Immature natural killer cell (primary cell): ENCODE data around the gene SEPTIN10. TPM values are rescaled to one million over a fixed set of nuclear protein-coding genes. Genes with fewer than 3 reads are reported as not detected.
"Not testable (repeated sequence)": the region's sequence is repeated elsewhere in the genome, so short reads cannot be mapped to it uniquely, and the experiment has no call there.

Experiments used
- DNase-seq, 3 donors: peaks; one replicate each; pipeline ENCODE4 v3.0.0; 2022; ENCODE audit warnings: mixed read lengths in 1 of 3
- H3K27ac Mint-ChIP-seq, 6 donors: one replicate each; pipeline ENCODE4 v1.8.0; 2020; ENCODE audit warnings: mixed read lengths in 6 of 6, mild to moderate bottlenecking in 5 of 6, inconsistent platforms in 4 of 6, moderate library complexity in 3 of 6
- H3K27me3 Mint-ChIP-seq, 3 donors: one replicate each; pipeline ENCODE4 v1.8.0; 2020 to 2021; ENCODE audit warnings: low read depth in 3 of 3, mild to moderate bottlenecking in 3 of 3, mixed read lengths in 3 of 3, moderate library complexity in 3 of 3, inconsistent platforms in 1 of 3
- H3K36me3 Mint-ChIP-seq, 3 donors: one replicate each; pipeline ENCODE4 v1.8.0; 2020; ENCODE audit warnings: mixed read lengths in 3 of 3, inconsistent platforms in 2 of 3, mild to moderate bottlenecking in 2 of 3
- H3K4me1 Mint-ChIP-seq, 2 donors: one replicate each; pipeline ENCODE4 v1.8.0; 2020; ENCODE audit warnings: inconsistent platforms in 2 of 2, mild to moderate bottlenecking in 2 of 2, mixed read lengths in 2 of 2, moderate library complexity in 1 of 2
- H3K4me3 Mint-ChIP-seq, 5 donors: one replicate each; pipeline ENCODE4 v1.8.0; 2020; ENCODE audit warnings: mild to moderate bottlenecking in 5 of 5, mixed read lengths in 5 of 5, inconsistent platforms in 3 of 5, moderate library complexity in 3 of 5
- H3K9me3 Mint-ChIP-seq, 6 donors: one replicate each; pipeline ENCODE4 v1.8.0; 2020; ENCODE audit warnings: mild to moderate bottlenecking in 6 of 6, mixed read lengths in 6 of 6, inconsistent platforms in 4 of 6, moderate library complexity in 3 of 6
- polyA plus RNA-seq, 3 donors: library from polyadenylated mRNA; unstranded; fragments of 300-500 nt; fragmentation: Illumina TruSeq; gene quantifications; one replicate each; pipeline ENCODE4 v1.2.3, GENCODE V29; 2021

SEPTIN10 gene
- polyA plus RNA-seq, 3 donors from 2014 or later = not detected

GRCh38 chr2:109602617-109603188 lies 11.1 kb downstream of the SEPTIN10 start:
- Mint-ChIP-seq H3K4me3 (no peak overlapping the region), H3K4me1 (no peaks in the 10 kb centered on the region), H3K9me3 (peaks cover 0 to 5% (median 0%) of the 10 kb centered on the region in 6 donors), H3K27me3 (peaks cover 5 to 6% (median 5%) of the 10 kb centered on the region in 3 donors), H3K36me3 (no peaks in the 10 kb centered on the region), H3K27ac (no peak overlapping the region)
- DNase-seq = no peak

DNA sequence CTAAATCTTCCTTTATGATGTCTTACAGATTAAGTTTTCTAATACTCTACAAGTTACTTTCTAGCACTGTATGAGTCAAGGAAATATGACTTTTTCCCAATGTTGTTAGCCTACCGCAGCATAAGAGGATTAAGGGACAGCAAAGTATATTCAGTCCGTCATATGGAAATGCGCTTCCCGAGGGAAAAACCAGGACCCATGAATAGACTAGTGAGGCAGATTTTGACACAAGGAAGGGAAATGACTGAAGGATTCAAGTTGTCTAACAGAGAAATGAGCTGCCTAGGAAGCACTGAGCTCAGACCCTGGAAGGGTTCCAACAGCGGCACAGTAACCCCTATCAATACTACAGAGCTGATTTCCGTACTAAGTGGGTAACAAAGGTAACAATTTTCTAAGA lies 12.0 kb downstream of the SEPTIN10 start:
- Mint-ChIP-seq H3K27me3 (peaks cover 3 to 6% (median 5%) of the 10 kb centered on the region in 3 donors), H3K9me3 (peaks cover 0 to 5% (median 0%) of the 10 kb centered on the region in 6 donors), H3K27ac (no peak overlapping the region), H3K4me3 (no peak overlapping the region), H3K36me3 (no peaks in the 10 kb centered on the region), H3K4me1 (no peaks in the 10 kb centered on the region)
- no peak for DNase-seq

DNA sequence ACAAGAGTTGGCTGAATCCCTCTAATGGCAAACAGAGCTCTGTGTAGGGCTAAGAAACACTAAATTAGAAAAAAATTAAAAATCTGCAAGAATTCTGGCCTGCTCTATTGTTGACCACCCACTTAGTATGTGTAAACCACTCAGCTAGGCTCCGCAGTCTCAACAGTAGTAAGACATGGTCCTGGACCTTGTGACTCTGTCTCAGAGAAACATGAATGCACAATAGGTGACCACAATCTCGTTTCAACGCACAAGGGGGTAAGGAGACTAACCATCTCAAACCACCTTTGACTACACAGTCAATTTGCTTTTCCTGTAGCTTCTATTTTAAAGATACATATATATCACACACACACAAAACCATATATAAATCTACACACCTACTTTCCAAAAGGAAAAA lies 16.5 kb downstream of the SEPTIN10 start:
- Mint-ChIP-seq H3K27me3 (peaks cover 3% of the 10 kb centered on the region in 3 donors), H3K27ac (no peak overlapping the region), H3K4me3 (no peak overlapping the region), H3K9me3 (peaks cover 0 to 5% (median 0%) of the 10 kb centered on the region in 6 donors), H3K4me1 (no peaks in the 10 kb centered on the region), H3K36me3 (no peaks in the 10 kb centered on the region)
- no peak for DNase-seq

- H3K9me3 Mint-ChIP-seq = peaks cover 0 to 5% (median 0%) of the 10 kb centered on the region in 6 donors
- no peak for DNase-seq
- H3K4me3 Mint-ChIP-seq = no peak overlapping the region
Observed at GRCh38 chr2:109595644-109596043, 18.1 kb downstream of the SEPTIN10 start.

DNA sequence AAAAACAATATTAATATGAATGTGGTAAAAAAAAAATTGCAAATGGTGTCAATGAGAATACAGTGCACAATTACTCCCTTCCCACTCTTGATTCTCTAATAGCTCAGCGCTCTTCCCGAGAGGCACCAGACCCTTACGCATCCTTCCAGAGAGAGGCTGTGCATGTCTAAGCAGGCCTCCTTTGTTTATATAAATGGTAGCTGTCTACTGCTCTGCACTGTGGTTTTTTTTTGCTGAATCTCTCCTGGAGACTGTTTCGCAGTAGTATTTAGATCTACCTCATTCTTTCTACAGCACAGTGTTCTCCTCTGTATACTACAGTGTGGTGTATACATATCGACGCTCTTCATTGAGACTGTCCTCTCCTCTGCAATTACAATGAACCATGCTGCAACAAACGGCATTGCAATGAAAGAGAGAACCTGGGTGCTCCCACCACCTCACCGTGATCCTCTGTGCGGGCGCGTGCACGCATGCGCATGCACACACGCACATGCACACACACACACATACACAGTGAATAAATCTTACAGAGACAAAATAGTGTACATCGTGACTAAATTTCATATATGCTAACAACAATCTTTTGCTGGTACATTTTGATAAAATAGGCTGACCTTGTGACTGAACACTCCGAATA lies 19.4 kb downstream of the SEPTIN10 start:
- DNase-seq = no peak
- H3K27me3 Mint-ChIP-seq = peaks cover 0 to 6% (median 3%) of the 10 kb centered on the region in 3 donors
- no peaks in the 10 kb centered on the region for H3K36me3 Mint-ChIP-seq
- H3K9me3 Mint-ChIP-seq = no peaks in the 10 kb centered on the region
- no peaks in the 10 kb centered on the region for H3K4me1 Mint-ChIP-seq
- H3K27ac Mint-ChIP-seq = no peak overlapping the region
- H3K4me3 Mint-ChIP-seq = no peak overlapping the region

More at GRCh38 chr2:109595644-109596043, 18.1 kb downstream of the SEPTIN10 start:
- H3K4me1 Mint-ChIP-seq = no peaks in the 10 kb centered on the region
- no peaks in the 10 kb centered on the region for H3K36me3 Mint-ChIP-seq
- peaks cover 0 to 6% (median 3%) of the 10 kb centered on the region in 3 donors for H3K27me3 Mint-ChIP-seq
- no peak overlapping the region for H3K27ac Mint-ChIP-seq

GRCh38 chr2:109592905-109593304 lies 20.9 kb downstream of the SEPTIN10 start:
- H3K4me1 Mint-ChIP-seq = no peaks in the 10 kb centered on the region
- no peaks in the 10 kb centered on the region for H3K9me3 Mint-ChIP-seq
- H3K36me3 Mint-ChIP-seq = no peaks in the 10 kb centered on the region
- H3K27ac Mint-ChIP-seq = no peak overlapping the region
- H3K4me3 Mint-ChIP-seq = no peak overlapping the region
- H3K27me3 Mint-ChIP-seq = peaks cover 0 to 6% (median 5%) of the 10 kb centered on the region in 3 donors
- DNase-seq = no peak

GRCh38 chr2:109591206-109591605 lies 22.6 kb downstream of the SEPTIN10 start:
- no peaks in the 10 kb centered on the region for H3K36me3 Mint-ChIP-seq
- H3K9me3 Mint-ChIP-seq = peaks cover 0 to 2% (median 0%) of the 10 kb centered on the region in 6 donors
- no peak overlapping the region for H3K4me3 Mint-ChIP-seq
- DNase-seq = no peak
- H3K4me1 Mint-ChIP-seq = no peaks in the 10 kb centered on the region
- H3K27me3 Mint-ChIP-seq = peaks cover 0 to 7% (median 5%) of the 10 kb centered on the region in 3 donors
- no peak overlapping the region for H3K27ac Mint-ChIP-seq

DNA sequence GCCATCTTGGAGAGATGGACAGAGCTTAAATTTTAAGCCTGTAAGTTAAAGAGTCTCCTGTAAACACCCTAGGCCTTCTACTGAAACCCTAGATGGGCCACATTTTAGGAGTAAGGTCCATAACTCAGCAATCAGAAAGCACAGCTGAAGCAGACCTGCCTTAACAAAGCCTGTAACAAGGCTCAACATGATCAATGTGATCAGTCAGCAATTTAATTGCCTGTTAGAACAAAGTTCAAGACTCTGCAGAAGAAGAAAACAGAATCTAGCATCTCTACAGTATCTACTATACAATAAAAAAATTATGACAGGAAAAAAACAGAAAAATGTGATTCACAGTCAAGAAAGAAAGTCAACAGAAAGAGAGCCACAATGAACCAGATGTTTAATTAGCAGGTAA lies 27.1 kb downstream of the SEPTIN10 start:
- no peak for DNase-seq
- Mint-ChIP-seq H3K9me3 (peaks cover 0 to 4% (median 0%) of the 10 kb centered on the region in 6 donors), H3K27ac (no peak overlapping the region), H3K4me3 (no peak overlapping the region), H3K4me1 (no peaks in the 10 kb centered on the region), H3K27me3 (peaks cover 0 to 11% (median 7%) of the 10 kb centered on the region in 3 donors), H3K36me3 (no peaks in the 10 kb centered on the region)

DNA sequence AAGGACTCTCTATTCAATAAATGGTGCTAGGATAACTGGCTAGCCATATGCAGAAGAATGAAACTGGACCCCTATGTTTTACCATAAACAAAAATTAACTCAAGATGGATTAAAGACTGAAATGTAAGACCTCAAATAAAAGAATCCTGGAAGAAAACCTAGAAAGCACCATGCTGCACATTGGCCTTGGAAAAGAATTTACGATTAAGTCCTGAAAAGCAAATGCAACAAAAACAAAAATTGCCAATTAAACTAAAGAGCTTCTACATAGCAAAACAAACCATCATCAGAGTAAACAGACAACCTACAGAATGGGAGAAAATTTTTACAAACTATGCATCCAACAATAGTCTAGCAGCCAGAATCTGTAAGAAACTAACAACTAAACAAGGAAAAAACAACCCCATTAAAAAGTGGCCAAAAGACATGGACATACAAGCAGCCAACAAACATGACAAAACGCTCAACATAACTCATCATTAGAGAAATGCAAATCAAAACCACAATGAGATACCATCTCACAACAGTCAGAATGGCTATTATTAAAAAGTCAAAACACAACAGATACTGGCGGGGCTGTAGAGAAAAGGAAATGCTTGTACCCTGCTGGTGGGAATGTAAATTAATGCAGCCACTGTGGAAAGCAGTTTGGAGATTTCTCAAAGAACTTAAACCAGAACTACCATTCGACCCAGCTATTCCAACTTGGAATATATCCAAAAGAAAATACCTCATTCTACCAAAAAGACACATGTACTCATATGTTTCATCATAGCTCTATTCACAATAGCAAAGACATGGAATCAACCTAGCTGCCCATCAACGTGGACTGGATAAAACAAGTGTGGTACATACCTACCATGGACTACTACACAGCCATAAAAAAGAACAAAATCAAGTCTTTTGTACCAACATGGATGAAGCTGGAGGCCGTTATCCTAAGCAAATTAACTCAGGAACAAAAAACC lies 30.6 kb downstream of the SEPTIN10 start:
- no peaks in the 10 kb centered on the region for H3K36me3 Mint-ChIP-seq
- DNase-seq = no peak
- H3K4me1 Mint-ChIP-seq = no peaks in the 10 kb centered on the region
- H3K9me3 Mint-ChIP-seq = peaks cover 0 to 4% (median 0%) of the 10 kb centered on the region in 6 donors
- no peak overlapping the region for H3K27ac Mint-ChIP-seq
- peaks cover 0 to 8% (median 4%) of the 10 kb centered on the region in 3 donors for H3K27me3 Mint-ChIP-seq
- no peak overlapping the region for H3K4me3 Mint-ChIP-seq

GRCh38 chr2:109577630-109578029 lies 36.1 kb downstream of the SEPTIN10 start:
- not testable (repeated sequence) for H3K27me3 Mint-ChIP-seq, H3K4me1 Mint-ChIP-seq, H3K4me3 Mint-ChIP-seq, DNase-seq, H3K36me3 Mint-ChIP-seq, H3K27ac Mint-ChIP-seq, H3K9me3 Mint-ChIP-seq

- no peak for DNase-seq
- Mint-ChIP-seq H3K9me3 (no peaks in the 10 kb centered on the region), H3K4me1 (no peaks in the 10 kb centered on the region), H3K36me3 (no peaks in the 10 kb centered on the region), H3K27ac (no peak overlapping the region), H3K4me3 (no peak overlapping the region), H3K27me3 (peaks cover 2 to 12% (median 3%) of the 10 kb centered on the region in 3 donors)
Observed at GRCh38 chr2:109575373-109575772, 38.4 kb downstream of the SEPTIN10 start.

- H3K27me3 Mint-ChIP-seq = peaks cover 1 to 10% (median 8%) of the 10 kb centered on the region in 3 donors
- no peaks in the 10 kb centered on the region for H3K36me3 Mint-ChIP-seq
- no peaks in the 10 kb centered on the region for H3K9me3 Mint-ChIP-seq
- no peaks in the 10 kb centered on the region for H3K4me1 Mint-ChIP-seq
- no peak overlapping the region for H3K27ac Mint-ChIP-seq
- no peak overlapping the region for H3K4me3 Mint-ChIP-seq
- DNase-seq = no peak
Observed at GRCh38 chr2:109563980-109564550, 49.7 kb downstream of the SEPTIN10 start.

DNA sequence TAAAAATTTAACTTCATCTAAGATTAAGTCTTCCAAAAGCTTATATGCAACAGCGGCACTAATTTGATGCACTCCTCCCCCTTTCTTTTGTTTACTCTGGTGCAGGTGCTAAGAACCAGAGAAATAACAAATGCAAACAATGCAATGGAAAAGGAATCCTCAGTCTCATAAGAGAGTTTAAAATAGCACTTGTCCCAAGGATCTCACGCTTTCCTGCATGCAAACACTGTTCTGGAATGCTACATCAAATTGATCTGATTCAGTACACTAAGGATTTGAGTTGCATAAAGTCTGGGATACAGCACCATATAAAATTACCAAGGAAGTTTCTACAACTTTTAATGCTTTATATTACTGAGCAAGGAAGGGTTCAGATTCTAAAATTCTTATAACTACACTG lies 50.5 kb downstream of the SEPTIN10 start:
- Mint-ChIP-seq H3K9me3 (no peaks in the 10 kb centered on the region), H3K36me3 (no peaks in the 10 kb centered on the region), H3K4me3 (no peak overlapping the region), H3K27ac (no peak overlapping the region), H3K27me3 (peaks cover 1 to 10% (median 8%) of the 10 kb centered on the region in 3 donors), H3K4me1 (no peaks in the 10 kb centered on the region)
- no peak for DNase-seq
